Measurements from ENCODE around the gene CWF19L2.
"Not testable (repeated sequence)": the region's sequence is repeated elsewhere in the genome, so short reads cannot be mapped to it uniquely, and the experiment has no call there.

Gene CWF19L2

DNA sequence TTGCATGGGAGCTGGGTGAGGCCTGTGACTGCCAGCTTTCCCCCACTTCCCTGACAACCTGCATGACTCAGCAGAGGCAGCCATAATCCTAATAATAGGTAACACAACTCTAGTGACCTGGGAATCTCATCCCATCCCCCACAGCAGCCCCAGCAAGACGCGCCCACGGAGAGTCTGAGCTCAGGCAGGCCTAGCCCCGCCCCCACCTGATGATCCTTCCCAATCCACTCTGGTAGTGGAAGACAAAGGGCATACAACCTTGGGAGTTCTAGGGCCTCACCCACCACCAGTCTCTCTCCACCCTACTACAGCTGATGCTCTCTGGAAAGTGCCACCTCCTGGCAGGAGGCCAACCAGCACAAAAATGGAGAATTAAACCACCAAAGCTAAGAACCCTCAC, 60.3 kb downstream of the CWF19L2 start:
- H3K4me1 ChIP-seq: no peaks in the 10 kb centered on the region
- intact Hi-C loops (cut with DNase I; ENCODE audit: low total_unique reads): no loop called here
- no peaks in the 10 kb centered on the region for H3K27me3 ChIP-seq
- H3K9me3 ChIP-seq: peaks cover 0 to 5% (median 0%) of the 10 kb centered on the region in 3 donors
- H3K27ac ChIP-seq: no peak overlapping the region
- TF ChIP-seq, protein P1, sequence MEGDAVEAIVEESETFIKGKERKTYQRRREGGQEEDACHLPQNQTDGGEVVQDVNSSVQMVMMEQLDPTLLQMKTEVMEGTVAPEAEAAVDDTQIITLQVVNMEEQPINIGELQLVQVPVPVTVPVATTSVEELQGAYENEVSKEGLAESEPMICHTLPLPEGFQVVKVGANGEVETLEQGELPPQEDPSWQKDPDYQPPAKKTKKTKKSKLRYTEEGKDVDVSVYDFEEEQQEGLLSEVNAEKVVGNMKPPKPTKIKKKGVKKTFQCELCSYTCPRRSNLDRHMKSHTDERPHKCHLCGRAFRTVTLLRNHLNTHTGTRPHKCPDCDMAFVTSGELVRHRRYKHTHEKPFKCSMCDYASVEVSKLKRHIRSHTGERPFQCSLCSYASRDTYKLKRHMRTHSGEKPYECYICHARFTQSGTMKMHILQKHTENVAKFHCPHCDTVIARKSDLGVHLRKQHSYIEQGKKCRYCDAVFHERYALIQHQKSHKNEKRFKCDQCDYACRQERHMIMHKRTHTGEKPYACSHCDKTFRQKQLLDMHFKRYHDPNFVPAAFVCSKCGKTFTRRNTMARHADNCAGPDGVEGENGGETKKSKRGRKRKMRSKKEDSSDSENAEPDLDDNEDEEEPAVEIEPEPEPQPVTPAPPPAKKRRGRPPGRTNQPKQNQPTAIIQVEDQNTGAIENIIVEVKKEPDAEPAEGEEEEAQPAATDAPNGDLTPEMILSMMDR (IDR thresholded peaks at IDR 0.05): no peak
- H3K36me3 ChIP-seq: peaks cover 7 to 24% (median 20%) of the 10 kb centered on the region in 3 donors
- no peak for DNase-seq
- H3K4me3 ChIP-seq: no peak overlapping the region

DNA sequence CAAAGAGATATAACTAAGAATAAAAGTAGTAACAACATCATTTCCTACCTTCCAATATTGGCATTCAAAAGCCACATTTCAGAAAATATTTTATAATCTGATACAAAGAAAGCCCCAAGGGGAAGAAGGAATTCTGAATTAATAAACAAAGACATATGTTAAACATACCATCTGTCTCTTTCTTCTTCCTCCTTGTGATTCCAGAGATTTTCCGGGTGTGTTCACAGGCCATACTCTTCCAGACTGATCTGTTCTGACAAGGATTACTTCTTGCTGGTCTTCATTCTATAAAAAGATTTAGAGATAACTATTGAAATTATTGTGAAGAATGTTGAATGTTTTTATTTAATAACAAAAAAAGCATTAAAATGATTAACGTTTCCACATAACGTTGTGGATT, 65.0 kb downstream of the CWF19L2 start:
- no peak overlapping the region for H3K4me3 ChIP-seq
- DNase-seq: no peak
- H3K4me1 ChIP-seq: no peaks in the 10 kb centered on the region
- H3K9me3 ChIP-seq: no peaks in the 10 kb centered on the region
- H3K36me3 ChIP-seq: peaks cover 34 to 49% (median 41%) of the 10 kb centered on the region in 3 donors
- TF ChIP-seq, protein P1 (IDR thresholded peaks at IDR 0.05): no peak
- no peaks in the 10 kb centered on the region for H3K27me3 ChIP-seq
- intact Hi-C loops (cut with DNase I; ENCODE audit: low total_unique reads): no loop called here
- no peak overlapping the region for H3K27ac ChIP-seq

DNA sequence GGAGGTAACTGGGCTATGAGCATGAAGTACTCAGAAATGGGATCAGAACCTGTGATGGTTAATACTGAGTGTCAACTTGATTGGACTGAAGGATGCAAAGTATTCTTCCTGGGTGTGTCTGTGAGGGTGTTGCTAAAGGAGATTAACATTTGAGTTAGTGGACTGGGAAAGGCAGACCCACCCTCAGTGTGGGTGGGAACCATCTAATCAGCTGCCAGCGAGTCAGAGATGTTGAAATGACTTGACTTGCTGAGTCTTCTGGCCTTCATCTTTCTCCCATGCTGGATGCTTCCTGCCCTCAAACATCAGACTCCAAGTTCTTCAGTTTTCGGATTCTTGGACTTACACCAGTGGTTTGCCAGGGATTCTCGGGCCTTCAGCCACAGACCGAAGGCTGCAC, 66.9 kb downstream of the CWF19L2 start:
- H3K9me3 ChIP-seq; H3K4me1 ChIP-seq; H3K4me3 ChIP-seq; intact Hi-C loops (cut with DNase I; ENCODE audit: low total_unique reads); DNase-seq; H3K27ac ChIP-seq; H3K27me3 ChIP-seq: not testable (repeated sequence)
- H3K36me3 ChIP-seq: peaks cover 34 to 43% (median 37%) of the 10 kb centered on the region in 3 donors

DNA sequence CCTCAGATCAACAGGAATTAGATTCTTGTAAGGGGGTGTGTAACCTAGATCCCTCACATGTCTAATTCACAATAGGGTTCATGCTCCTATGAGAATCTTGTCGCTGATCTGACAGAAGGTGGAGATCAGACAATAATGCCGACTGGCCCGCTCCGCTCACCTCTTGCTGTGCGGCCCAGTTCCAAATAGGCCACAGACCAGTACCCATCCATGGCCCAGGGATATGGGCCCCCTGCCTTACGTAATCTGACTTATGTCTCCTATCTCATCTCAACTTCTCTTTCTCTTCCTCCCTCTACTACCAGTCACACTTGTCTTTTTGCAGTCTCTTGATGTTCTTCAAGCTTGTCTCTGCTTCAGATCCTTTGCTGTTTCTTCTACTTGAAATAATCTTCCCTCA, 70.0 kb downstream of the CWF19L2 start:
- TF ChIP-seq, protein P1 (IDR thresholded peaks at IDR 0.05): no peak
- no peak overlapping the region for H3K4me3 ChIP-seq

DNA sequence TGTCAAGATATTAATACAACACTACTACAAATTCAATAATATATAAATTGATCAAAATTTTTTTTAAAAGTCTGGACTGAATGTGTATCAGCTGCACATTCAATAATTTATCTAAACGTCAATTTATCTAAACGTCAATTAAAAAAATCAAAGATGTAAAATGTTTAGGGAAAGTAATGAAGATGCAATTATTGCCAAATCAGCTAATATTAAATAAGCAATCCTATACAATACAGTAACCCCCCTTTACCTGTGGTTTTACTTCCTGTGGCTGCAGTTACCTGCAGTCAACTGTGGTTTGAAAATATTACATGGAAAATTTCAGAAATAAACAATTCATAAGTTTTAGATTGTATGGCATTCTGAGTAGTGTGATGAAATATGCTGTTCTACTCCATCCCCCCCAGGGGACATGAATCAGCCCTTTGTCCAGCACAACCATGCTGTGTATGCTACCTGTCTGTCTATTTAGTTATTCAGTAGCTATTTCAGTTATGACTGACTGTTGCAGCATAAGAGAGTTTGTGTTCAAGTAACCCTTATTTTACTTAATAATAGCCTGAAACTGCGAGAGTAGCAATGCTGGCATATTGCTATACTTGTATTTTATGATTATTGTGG, 72.2 kb downstream of the CWF19L2 start:
- Histone ChIP-seq H3K27ac (no peak overlapping the region), H3K27me3 (no peaks in the 10 kb centered on the region), H3K36me3 (peaks cover 15 to 31% (median 22%) of the 10 kb centered on the region in 3 donors), H3K9me3 (no peaks in the 10 kb centered on the region), H3K4me3 (no peak overlapping the region), H3K4me1 (no peaks in the 10 kb centered on the region)
- no peak for DNase-seq
- intact Hi-C loops (cut with DNase I; ENCODE audit: low total_unique reads): no loop called here
- TF ChIP-seq, protein P1 (IDR thresholded peaks at IDR 0.05): no peak

More for the DNA sequence above, 70.0 kb downstream of the CWF19L2 start:
- no peaks in the 10 kb centered on the region for H3K4me1 ChIP-seq
- no peaks in the 10 kb centered on the region for H3K27me3 ChIP-seq
- H3K36me3 ChIP-seq: peaks cover 34 to 47% (median 43%) of the 10 kb centered on the region in 3 donors
- intact Hi-C loops (cut with DNase I; ENCODE audit: low total_unique reads): no loop called here
- DNase-seq: no peak
- H3K27ac ChIP-seq: no peak overlapping the region
- no peaks in the 10 kb centered on the region for H3K9me3 ChIP-seq

DNA sequence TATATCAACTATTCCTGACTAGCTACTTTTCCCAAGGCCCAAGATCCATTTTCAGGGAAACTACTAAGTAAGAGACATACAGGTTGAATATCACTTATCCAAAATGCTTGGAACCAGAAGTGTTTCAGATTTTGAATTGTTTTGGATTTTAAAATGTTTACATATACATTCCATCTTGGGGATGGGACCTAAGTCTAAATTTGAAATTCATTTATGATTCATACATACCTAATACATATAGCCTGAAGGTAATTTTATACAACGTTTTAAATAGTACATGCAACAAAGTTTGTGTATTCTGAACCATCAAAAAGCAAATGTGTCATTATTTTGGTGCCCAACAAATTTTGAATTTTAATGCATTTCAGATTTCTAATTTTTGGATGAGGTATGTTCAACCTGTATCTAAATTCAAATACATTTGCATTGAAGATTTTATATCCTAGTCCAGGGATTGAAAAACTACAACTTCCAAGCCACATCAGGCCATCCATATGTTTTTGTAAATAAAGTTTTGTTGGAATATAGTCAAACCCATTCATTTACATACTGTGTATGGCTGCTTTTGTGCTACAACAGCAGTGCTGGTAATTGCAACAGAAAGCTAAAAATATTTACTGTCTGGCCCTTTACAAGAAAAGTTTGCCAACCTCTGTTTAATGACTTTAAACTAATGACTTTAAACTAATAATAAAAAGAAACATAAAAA, 73.3 kb downstream of the CWF19L2 start:
- H3K27me3 ChIP-seq: no peaks in the 10 kb centered on the region
- H3K4me3 ChIP-seq: no peak overlapping the region
- intact Hi-C loops (cut with DNase I; ENCODE audit: low total_unique reads): no loop called here
- H3K36me3 ChIP-seq: peaks cover 6 to 19% (median 11%) of the 10 kb centered on the region in 3 donors
- no peak for DNase-seq
- TF ChIP-seq, protein P1 (IDR thresholded peaks at IDR 0.05): no peak
- H3K9me3 ChIP-seq: no peaks in the 10 kb centered on the region
- H3K27ac ChIP-seq: no peak overlapping the region
- no peaks in the 10 kb centered on the region for H3K4me1 ChIP-seq

Measured in tibial artery (tissue), 4 donors.